ENCODE results near the gene STPG3. TPM values are rescaled to one million over a fixed set of nuclear protein-coding genes. Genes with fewer than 3 reads are reported as not detected.

STPG3 gene
- polyA plus RNA-seq, 1 donor (not counting 4 experiments of a cell fraction or from before 2014, with no cell fraction given) = not detected

DNA sequence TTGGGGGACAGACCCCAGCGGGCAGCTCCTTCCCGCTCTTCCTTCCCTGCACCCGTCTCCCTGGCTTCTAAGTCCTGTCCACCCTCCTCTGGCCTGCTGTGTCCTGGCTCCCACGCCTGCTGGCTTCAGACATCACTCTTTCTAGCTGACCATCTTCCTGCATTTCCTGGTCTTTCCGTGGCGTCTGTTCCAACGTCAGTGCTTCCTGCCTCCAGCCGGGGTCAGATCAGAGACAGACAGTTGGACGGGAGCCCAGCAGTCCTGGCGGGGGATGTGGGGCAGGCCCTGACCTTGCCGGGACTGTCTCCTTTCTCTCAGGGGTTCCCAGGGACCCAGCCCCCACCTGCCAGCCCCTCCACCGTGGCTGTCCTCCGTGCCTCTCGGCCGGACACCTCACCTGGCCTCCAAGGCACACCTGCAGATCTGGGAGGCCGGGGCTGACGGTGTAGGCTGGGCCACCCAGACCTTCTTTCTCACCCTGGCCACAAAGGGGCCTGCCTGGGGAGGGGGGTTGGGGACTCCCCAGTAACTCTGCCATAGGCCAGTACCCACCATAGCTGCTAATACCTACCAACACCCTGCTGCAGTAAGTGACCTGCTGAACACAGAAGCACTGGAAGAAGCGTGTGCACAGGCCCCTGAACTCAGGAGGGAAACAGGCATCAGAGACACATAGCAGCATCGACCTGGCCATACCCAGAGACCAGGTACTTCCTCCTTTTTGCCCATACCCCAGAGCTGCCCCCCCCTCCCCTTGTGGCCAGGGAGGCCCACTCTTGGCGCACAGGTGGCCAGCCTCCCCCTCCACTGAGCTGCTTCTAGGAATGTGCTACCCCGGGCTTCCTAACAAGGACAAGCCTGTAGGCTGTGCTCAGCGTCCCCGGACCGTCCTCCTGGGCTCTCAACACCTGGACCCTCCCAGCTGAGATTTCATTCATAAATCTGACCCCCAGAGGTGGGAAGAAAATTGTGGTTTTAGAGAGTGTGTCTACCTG, 45.9 kb downstream of the STPG3 start:
- FAIRE-seq (no peak), DNase-seq (ENCODE audit: low read depth, low spot score) (no peak)
- dilution Hi-C loops (cut with MboI; ENCODE audit: extremely low pct_ligation_motif_present, low sequenced_read_pairs) = no loop called here
- H2AFZ ChIP-seq (ENCODE audit: control insufficient read depth, low read length) = no peak overlapping the region
- TF ChIP-seq EZH2 (IDR thresholded peaks at IDR 0.05; ENCODE audit: low read length) = no peak
- TF ChIP-seq, protein P1, sequence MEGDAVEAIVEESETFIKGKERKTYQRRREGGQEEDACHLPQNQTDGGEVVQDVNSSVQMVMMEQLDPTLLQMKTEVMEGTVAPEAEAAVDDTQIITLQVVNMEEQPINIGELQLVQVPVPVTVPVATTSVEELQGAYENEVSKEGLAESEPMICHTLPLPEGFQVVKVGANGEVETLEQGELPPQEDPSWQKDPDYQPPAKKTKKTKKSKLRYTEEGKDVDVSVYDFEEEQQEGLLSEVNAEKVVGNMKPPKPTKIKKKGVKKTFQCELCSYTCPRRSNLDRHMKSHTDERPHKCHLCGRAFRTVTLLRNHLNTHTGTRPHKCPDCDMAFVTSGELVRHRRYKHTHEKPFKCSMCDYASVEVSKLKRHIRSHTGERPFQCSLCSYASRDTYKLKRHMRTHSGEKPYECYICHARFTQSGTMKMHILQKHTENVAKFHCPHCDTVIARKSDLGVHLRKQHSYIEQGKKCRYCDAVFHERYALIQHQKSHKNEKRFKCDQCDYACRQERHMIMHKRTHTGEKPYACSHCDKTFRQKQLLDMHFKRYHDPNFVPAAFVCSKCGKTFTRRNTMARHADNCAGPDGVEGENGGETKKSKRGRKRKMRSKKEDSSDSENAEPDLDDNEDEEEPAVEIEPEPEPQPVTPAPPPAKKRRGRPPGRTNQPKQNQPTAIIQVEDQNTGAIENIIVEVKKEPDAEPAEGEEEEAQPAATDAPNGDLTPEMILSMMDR (optimal IDR thresholded peaks at IDR 0.05 in 1 of 3, IDR thresholded peaks at IDR 0.05 in 1 of 3, conservative IDR thresholded peaks at IDR 0.05 in 1 of 3; ENCODE audit: extremely low read depth in 1 of 3, insufficient read depth in 2 of 3, low read length in 3 of 3) = no peak
- H3K27me3 ChIP-seq (ENCODE audit: control insufficient read depth, extremely low read depth, insufficient read depth, low read length) = peaks cover 25% of the 10 kb centered on the region
- H3K9me3 ChIP-seq (ENCODE audit: control insufficient read depth, low read depth, low read length) = no peaks in the 10 kb centered on the region
- peaks cover 9% of the 10 kb centered on the region for H3K4me1 ChIP-seq (ENCODE audit: control insufficient read depth, extremely low read depth, insufficient read depth, low read length)
- no peaks in the 10 kb centered on the region for H3K79me2 ChIP-seq (ENCODE audit: control insufficient read depth, insufficient read depth, low read length)
- H3K27ac ChIP-seq (ENCODE audit: control insufficient read depth, insufficient read depth, low read length) = no peak overlapping the region
- H3K4me2 ChIP-seq (ENCODE audit: control insufficient read depth, extremely low read depth, insufficient read depth, low read depth, low read length) = no peak overlapping the region
- no peaks in the 10 kb centered on the region for H4K20me1 ChIP-seq (ENCODE audit: control insufficient read depth, extremely low read depth, insufficient read depth, low read length)
- no peak overlapping the region for H3K9ac ChIP-seq (ENCODE audit: control insufficient read depth, extremely low read depth, insufficient read depth, low read length)
- H3K36me3 ChIP-seq (ENCODE audit: control insufficient read depth in 2 of 2, extremely low read depth in 1 of 2, insufficient read depth in 2 of 2, low read length in 2 of 2) = no peaks in the 10 kb centered on the region
- no peak overlapping the region for H3K4me3 ChIP-seq (ENCODE audit: control insufficient read depth in 2 of 3, extremely low read depth in 1 of 3, insufficient read depth in 2 of 3, low read depth in 1 of 3, low read length in 3 of 3)
- no peaks in the 10 kb centered on the region for H3K9me1 ChIP-seq (ENCODE audit: control insufficient read depth, extremely low read depth, insufficient read depth, low read length)

GRCh38 chr9:137297966-137298365, 46.9 kb downstream of the STPG3 start:
- H3K79me2 ChIP-seq (ENCODE audit: control insufficient read depth, insufficient read depth, low read length) = no peaks in the 10 kb centered on the region
- TF ChIP-seq, protein P1 (optimal IDR thresholded peaks at IDR 0.05 in 1 of 3, IDR thresholded peaks at IDR 0.05 in 1 of 3, conservative IDR thresholded peaks at IDR 0.05 in 1 of 3; ENCODE audit: extremely low read depth in 1 of 3, insufficient read depth in 2 of 3, low read length in 3 of 3) = no peak
- no peak for TF ChIP-seq EZH2 (IDR thresholded peaks at IDR 0.05; ENCODE audit: low read length)
- H3K4me3 ChIP-seq (ENCODE audit: control insufficient read depth in 2 of 3, extremely low read depth in 1 of 3, insufficient read depth in 2 of 3, low read depth in 1 of 3, low read length in 3 of 3) = no peak overlapping the region
- H3K4me1 ChIP-seq (ENCODE audit: control insufficient read depth, extremely low read depth, insufficient read depth, low read length) = peaks cover 12% of the 10 kb centered on the region
- H3K9ac ChIP-seq (ENCODE audit: control insufficient read depth, extremely low read depth, insufficient read depth, low read length) = no peak overlapping the region
- no peaks in the 10 kb centered on the region for H3K36me3 ChIP-seq (ENCODE audit: control insufficient read depth in 2 of 2, extremely low read depth in 1 of 2, insufficient read depth in 2 of 2, low read length in 2 of 2)
- H3K9me3 ChIP-seq (ENCODE audit: control insufficient read depth, low read depth, low read length) = no peaks in the 10 kb centered on the region
- H3K27ac ChIP-seq (ENCODE audit: control insufficient read depth, insufficient read depth, low read length) = no peak overlapping the region
- H4K20me1 ChIP-seq (ENCODE audit: control insufficient read depth, extremely low read depth, insufficient read depth, low read length) = no peaks in the 10 kb centered on the region
- H3K4me2 ChIP-seq (ENCODE audit: control insufficient read depth, extremely low read depth, insufficient read depth, low read depth, low read length) = no peak overlapping the region
- FAIRE-seq (no peak), DNase-seq (ENCODE audit: low read depth, low spot score) (no peak)
- H3K27me3 ChIP-seq (ENCODE audit: control insufficient read depth, extremely low read depth, insufficient read depth, low read length) = peaks cover 23% of the 10 kb centered on the region
- dilution Hi-C loops (cut with MboI; ENCODE audit: extremely low pct_ligation_motif_present, low sequenced_read_pairs) = no loop called here
- no peaks in the 10 kb centered on the region for H3K9me1 ChIP-seq (ENCODE audit: control insufficient read depth, extremely low read depth, insufficient read depth, low read length)
- H2AFZ ChIP-seq (ENCODE audit: control insufficient read depth, low read length) = no peak overlapping the region
